B cell (primary cell): Measurements from ENCODE around the gene MYH10. TPM values are rescaled to one million over a fixed set of nuclear protein-coding genes. Genes with fewer than 3 reads are reported as not detected.

Experiments
- ATAC-seq: fragments of 200-7000 bp; cut with Tn5 transposase; one replicate; pipeline ENCODE4 v1.10.0; 2021; ENCODE audit warnings: low read depth, mild to moderate bottlenecking, moderate number of reproducible peaks, moderate library complexity
- CTCF ChIA-PET: fragments of 350-600 bp; sonication (Branson Sonifier 250); formaldehyde crosslinking; loops from one replicate; lab custom pipeline; 2021; ENCODE audit warnings: antibody characterized with exemption, inconsistent platforms; lab: Charles Lee
- POLR2A ChIA-PET: fragments of 350-600 bp; sonication (Branson Sonifier 250); formaldehyde crosslinking; loops from one replicate; lab custom pipeline; 2021; ENCODE audit warnings: antibody characterized with exemption; lab: Charles Lee
- DNase-seq: peaks from one replicate; pipeline ENCODE4 v3.0.0; 2013
- H2AFZ ChIP-seq: 2 replicates; pipeline ENCODE4 v1.6.1; 2012; ENCODE audit warnings: mild to moderate bottlenecking, low read depth, low read length; ENCODE audit not compliant: insufficient read depth, poor library complexity, severe bottlenecking
- H3K27ac ChIP-seq, 2 donors: 1 replicate in 1 of 2; 2 replicates in 1 of 2; pipeline ENCODE4 v1.5.1; 2012 to 2013; ENCODE audit warnings: low read length in 2 of 2, mild to moderate bottlenecking in 2 of 2, moderate library complexity in 1 of 2
- H3K27me3 ChIP-seq, 4 experiments: fragments of 200-600 bp in 1 of 4; sonication (generic) in 1 of 4; replicated peaks in 1 of 4; 1 replicate in 2 of 4; 2 replicates in 2 of 4; pipeline versions ENCODE4 v1.6.1 to v1.7.0; 2013 to 2016; ENCODE audit warnings: low read length in 3 of 4, mild to moderate bottlenecking in 2 of 4, mixed read lengths in 1 of 4, moderate library complexity in 1 of 4; ENCODE audit not compliant: insufficient read depth in 4 of 4, control insufficient read depth in 3 of 4; ENCODE audit errors: control extremely low read depth in 1 of 4
- H3K36me3 ChIP-seq, 2 experiments: replicated peaks in 1 of 2; 1 replicate in 1 of 2; 2 replicates in 1 of 2; pipeline versions ENCODE4 v1.6.1 to v1.7.1; 2013; ENCODE audit warnings: low read length in 1 of 2; ENCODE audit not compliant: insufficient read depth in 2 of 2, control insufficient read depth in 1 of 2; ENCODE audit errors: control extremely low read depth in 1 of 2, extremely low read depth in 1 of 2
- H3K4me1 ChIP-seq, 2 donors: fragments of 200-600 bp in 1 of 2; sonication (generic) in 1 of 2; 1 replicate in 1 of 2; 2 replicates in 1 of 2; pipeline versions ENCODE4 v1.5.1 to v1.6.1; 2013 to 2017; ENCODE audit warnings: low read length in 2 of 2; ENCODE audit not compliant: control insufficient read depth in 2 of 2, insufficient read depth in 2 of 2
- H3K4me2 ChIP-seq: replicated peaks from 2 replicates; pipeline ENCODE3; 2012; ENCODE audit warnings: mild to moderate bottlenecking, low read depth, low read length; ENCODE audit not compliant: poor library complexity, severe bottlenecking
- H3K4me3 ChIP-seq, 5 experiments: fragments of 200-600 bp in 1 of 5; sonication (generic) in 1 of 5; 1 replicate in 3 of 5; 2 replicates in 2 of 5; pipeline versions ENCODE4 v1.5.1 to v1.7.0; 2011 to 2016; ENCODE audit warnings: low read length in 4 of 5, mild to moderate bottlenecking in 4 of 5, low read depth in 2 of 5, control low read depth in 1 of 5, moderate library complexity in 1 of 5; ENCODE audit not compliant: insufficient read depth in 1 of 5; ENCODE audit errors: control extremely low read depth in 1 of 5, extremely low read depth in 1 of 5
- H3K79me2 ChIP-seq: fragments of 200-600 bp; sonication (generic); one replicate; pipeline ENCODE4 v1.6.0; 2016; ENCODE audit warnings: low read length; ENCODE audit not compliant: control insufficient read depth, insufficient read depth
- H3K9ac ChIP-seq: fragments of 200-600 bp; sonication (generic); 2 replicates; pipeline ENCODE4 v1.6.1; 2017; ENCODE audit warnings: mild to moderate bottlenecking, low read length, moderate library complexity
- H3K9me3 ChIP-seq, 3 donors: one replicate each; pipeline versions ENCODE4 v1.6.1 to v1.7.1; 2013; ENCODE audit warnings: low read length in 2 of 3; ENCODE audit not compliant: control insufficient read depth in 2 of 3, insufficient read depth in 1 of 3; ENCODE audit errors: control extremely low read depth in 1 of 3
- H4K20me1 ChIP-seq: 2 replicates; pipeline ENCODE4 v1.6.0; 2012; ENCODE audit warnings: mild to moderate bottlenecking, low read length; ENCODE audit not compliant: insufficient read depth, control insufficient read depth, poor library complexity, severe bottlenecking
- H3K27ac Mint-ChIP-seq: one replicate; pipeline ENCODE4 v1.8.0; 2021; ENCODE audit warnings: mixed read lengths
- H3K27me3 Mint-ChIP-seq: one replicate; pipeline ENCODE4 v1.8.0; 2021; ENCODE audit warnings: mixed read lengths
- H3K4me1 Mint-ChIP-seq: one replicate; pipeline ENCODE4 v1.8.0; 2021; ENCODE audit warnings: mixed read lengths
- H3K4me3 Mint-ChIP-seq: one replicate; pipeline ENCODE4 v1.8.0; 2021; ENCODE audit warnings: mixed read lengths
- H3K9me3 Mint-ChIP-seq: one replicate; pipeline ENCODE4 v1.8.0; 2022; ENCODE audit warnings: mixed read lengths; ENCODE audit not compliant: insufficient read depth
- EZH2 ChIP-seq: IDR thresholded peaks from 2 replicates; pipeline ENCODE4 v1.6.1; 2012; ENCODE audit warnings: borderline replicate concordance, low read depth, mild to moderate bottlenecking, moderate library complexity, low read length; ENCODE audit not compliant: insufficient read depth, poor library complexity, severe bottlenecking
- WGBS: methylation state at CpG from one replicate; pipeline ENCODE4 v1.1.5; 2013; ENCODE audit warnings: missing lambda C conversion rate; ENCODE audit not compliant: insufficient coverage; 5-methylcytosine and 5-hydroxymethylcytosine counted together
- intact Hi-C: fragments of 100-400 bp; cut with micrococcal nuclease; formaldehyde crosslinking; loops from one replicate; pipeline ENCODE4 v1.10.0; 2022
- polyA plus RNA-seq: library from polyadenylated mRNA; depleted of rRNA; stranded (reverse); fragments of >200 nt; gene quantifications from 2 replicates; pipeline ENCODE4 v1.2.3, GENCODE V29; 2012
- total RNA-seq, 2 donors: library from RNA; stranded (reverse); fragments of 120-200 nt in 1 of 2; gene quantifications; 1 replicate in 1 of 2; 2 replicates in 1 of 2; pipeline versions ENCODE4 v1.2.3 to v1.2.4, GENCODE V29; 2013 to 2022
- TF ChIP-seq, protein P1 (sequence below): fragments of 200-600 bp; IDR thresholded peaks from one replicate; pipeline ENCODE4 v1.8.0; 2022; ENCODE audit warnings: antibody characterized with exemption, mild to moderate bottlenecking

Gene MYH10
- total and polyA plus RNA-seq, 2 donors (not counting 1 experiment from before 2014, with no cell fraction given), result 0.04 to 1.7 TPM

DNA sequence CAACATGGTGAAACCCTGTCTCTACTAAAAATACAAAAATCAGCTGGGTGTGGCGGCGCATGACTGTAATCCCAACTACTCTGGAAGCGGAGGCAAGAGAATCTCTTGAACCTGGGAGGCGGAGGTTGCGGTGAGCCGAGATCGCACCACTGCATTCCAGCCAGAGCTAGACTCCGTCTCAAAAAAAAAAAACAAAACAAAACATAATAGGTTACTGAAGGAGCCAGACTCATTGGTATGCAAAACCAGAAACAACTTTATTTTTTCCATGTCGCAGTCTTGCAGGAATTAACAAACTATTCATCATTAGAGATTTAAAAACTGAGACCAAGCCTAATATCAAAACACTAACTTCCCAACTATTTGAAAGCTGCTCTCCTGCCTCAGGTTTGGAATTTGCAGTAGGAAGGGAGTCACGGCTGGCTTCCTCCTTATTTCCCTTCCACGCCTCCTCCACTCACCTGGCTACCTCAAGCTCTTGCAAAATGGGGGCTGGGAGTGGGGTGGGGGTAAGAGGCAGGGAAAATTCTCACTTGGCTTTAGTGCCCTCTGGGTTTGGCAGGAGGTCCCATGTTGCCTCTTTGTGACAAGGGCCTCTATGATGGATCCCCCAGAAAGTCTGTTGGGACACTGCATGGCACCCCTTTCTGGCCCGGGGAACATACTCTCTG, 34.1 kb upstream of the MYH10 start:
- H3K27ac ChIP-seq, result no peak overlapping the region
- DNase-seq (no peak), ATAC-seq (no peak)
- TF ChIP-seq, protein P1, sequence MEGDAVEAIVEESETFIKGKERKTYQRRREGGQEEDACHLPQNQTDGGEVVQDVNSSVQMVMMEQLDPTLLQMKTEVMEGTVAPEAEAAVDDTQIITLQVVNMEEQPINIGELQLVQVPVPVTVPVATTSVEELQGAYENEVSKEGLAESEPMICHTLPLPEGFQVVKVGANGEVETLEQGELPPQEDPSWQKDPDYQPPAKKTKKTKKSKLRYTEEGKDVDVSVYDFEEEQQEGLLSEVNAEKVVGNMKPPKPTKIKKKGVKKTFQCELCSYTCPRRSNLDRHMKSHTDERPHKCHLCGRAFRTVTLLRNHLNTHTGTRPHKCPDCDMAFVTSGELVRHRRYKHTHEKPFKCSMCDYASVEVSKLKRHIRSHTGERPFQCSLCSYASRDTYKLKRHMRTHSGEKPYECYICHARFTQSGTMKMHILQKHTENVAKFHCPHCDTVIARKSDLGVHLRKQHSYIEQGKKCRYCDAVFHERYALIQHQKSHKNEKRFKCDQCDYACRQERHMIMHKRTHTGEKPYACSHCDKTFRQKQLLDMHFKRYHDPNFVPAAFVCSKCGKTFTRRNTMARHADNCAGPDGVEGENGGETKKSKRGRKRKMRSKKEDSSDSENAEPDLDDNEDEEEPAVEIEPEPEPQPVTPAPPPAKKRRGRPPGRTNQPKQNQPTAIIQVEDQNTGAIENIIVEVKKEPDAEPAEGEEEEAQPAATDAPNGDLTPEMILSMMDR, result no peak
- peaks cover 0 to 8% (median 4%) of the 10 kb centered on the region in 4 experiments for H3K27me3 ChIP-seq
- Mint-ChIP-seq H3K27ac (no peak overlapping the region), H3K9me3 (no peaks in the 10 kb centered on the region), H3K4me3 (no peak overlapping the region), H3K27me3 (peaks cover 26% of the 10 kb centered on the region), H3K4me1 (no peaks in the 10 kb centered on the region)
- ChIA-PET POLR2A (interaction anchor here (0.7 kb wide), 1 partner anchor 8 kb away, joined by 3 read pairs; no protein-coding TSS in a partner anchor), CTCF (interaction anchor here (0.6 kb wide), 1 partner anchor 13 kb away, joined by 3 read pairs; no protein-coding TSS in a partner anchor)
- intact Hi-C loops, result no loop called here
- H3K4me3 ChIP-seq, result no peak overlapping the region
- H3K4me1 ChIP-seq, result no peaks in the 10 kb centered on the region
- WGBS, result 100% methylated on average over 9 of the region's 12 CpGs
- peaks cover 0 to 3% (median 0%) of the 10 kb centered on the region in 3 donors for H3K9me3 ChIP-seq
- H2AFZ ChIP-seq, result no peak overlapping the region
- no peaks in the 10 kb centered on the region for H3K79me2 ChIP-seq
- H3K36me3 ChIP-seq, result no peaks in the 10 kb centered on the region
- no peak overlapping the region for H3K4me2 ChIP-seq
- no peaks in the 10 kb centered on the region for H4K20me1 ChIP-seq
- H3K9ac ChIP-seq, result no peak overlapping the region

- H3K27ac ChIP-seq, result no peak overlapping the region
- no peak overlapping the region for H3K9ac ChIP-seq
- TF ChIP-seq, protein P1, result no peak
- TF ChIP-seq EZH2, result no peak
- H2AFZ ChIP-seq, result no peak overlapping the region
- no peaks in the 10 kb centered on the region for H3K4me1 ChIP-seq
- Mint-ChIP-seq H3K27ac (no peak overlapping the region), H3K27me3 (peaks cover 26% of the 10 kb centered on the region), H3K9me3 (no peaks in the 10 kb centered on the region), H3K4me3 (no peak overlapping the region), H3K4me1 (no peaks in the 10 kb centered on the region)
- CTCF ChIA-PET, result no interaction called here
- H3K9me3 ChIP-seq, result peaks cover 0 to 3% (median 0%) of the 10 kb centered on the region in 3 donors
- no peak for ATAC-seq
- no peaks in the 10 kb centered on the region for H3K79me2 ChIP-seq
- POLR2A ChIA-PET, result no interaction called here
- no peak overlapping the region for H3K4me2 ChIP-seq
- H3K4me3 ChIP-seq, result no peak overlapping the region
- WGBS, result 86% methylated on average over 5 of the region's 5 CpGs
- H4K20me1 ChIP-seq, result no peaks in the 10 kb centered on the region
- intact Hi-C loops, result no loop called here
- H3K27me3 ChIP-seq, result peaks cover 0 to 8% (median 2%) of the 10 kb centered on the region in 4 experiments
- H3K36me3 ChIP-seq, result no peaks in the 10 kb centered on the region
- DNase-seq, result no peak
These were observed 32.4 kb upstream of the MYH10 start for GRCh38 chr17:8662973-8663372.
